T1000 (cell line): ENCODE results near the gene RNF26.

Experiments
- DNase-seq: peaks from one replicate; lab custom pipeline; 2025; ENCODE audit warnings: mixed read lengths; lab: John Stamatoyannopoulos, UW

The RNF26 gene

GRCh38 chr11:119336744-119337469 is 2.6 kb downstream of the RNF26 start:
- no peak for DNase-seq

GRCh38 chr11:119337581-119338317 is 3.4 kb downstream of the RNF26 start:
- peak; percentile 51 for DNase-seq

- peak; percentile 58 for DNase-seq
Measured at GRCh38 chr11:119338318-119338890, 4.1 kb downstream of the RNF26 start.

GRCh38 chr11:119338965-119339588 is 4.8 kb downstream of the RNF26 start:
- no peak for DNase-seq

- peak; percentile 42 for DNase-seq
Measured at GRCh38 chr11:119339589-119340334, 5.4 kb downstream of the RNF26 start.

- DNase-seq, result no peak
Measured at GRCh38 chr11:119340335-119341221, 6.3 kb downstream of the RNF26 start, which contains the start of gene C1QTNF5. TSS of gene C1QTNF5 (minus strand) at chr11:119340883. CDS start at chr11:119340397, 486 bp downstream.

GRCh38 chr11:119341222-119342022 is 7.1 kb downstream of the RNF26 start:
- DNase-seq, result no peak

GRCh38 chr11:119342023-119342300 is 7.6 kb downstream of the RNF26 start:
- no peak for DNase-seq

GRCh38 chr11:119342362-119343130 is 8.2 kb downstream of the RNF26 start:
- no peak for DNase-seq

GRCh38 chr11:119343726-119344125 is 9.4 kb downstream of the RNF26 start:
- no peak for DNase-seq

- no peak for DNase-seq
Measured at GRCh38 chr11:119344291-119345010, 10.1 kb downstream of the RNF26 start.

- no peak for DNase-seq
Measured at GRCh38 chr11:119345685-119346084, 11.4 kb downstream of the RNF26 start.

GRCh38 chr11:119346605-119347004 is 12.3 kb downstream of the RNF26 start, which contains the start of gene MFRP:
TSS of gene MFRP (minus strand) at chr11:119346705. CDS start at chr11:119346513, 192 bp downstream.
- no peak for DNase-seq

GRCh38 chr11:119347242-119347641 is 12.9 kb downstream of the RNF26 start:
- DNase-seq, result no peak

GRCh38 chr11:119347940-119348605 is 13.7 kb downstream of the RNF26 start:
- no peak for DNase-seq

GRCh38 chr11:119350302-119350701 is 16.0 kb downstream of the RNF26 start:
- no peak for DNase-seq

GRCh38 chr11:119351232-119351631 is 16.9 kb downstream of the RNF26 start:
- DNase-seq, result no peak

- no peak for DNase-seq
Measured at GRCh38 chr11:119352857-119353260, 18.5 kb downstream of the RNF26 start.
